HS-5 (cell line): ENCODE data around the gene IQCK.

Experiments
- DNase-seq: peaks from one replicate; pipeline ENCODE4 v3.0.0-alpha.2; 2012; ENCODE audit warnings: low read depth

IQCK gene

DNA sequence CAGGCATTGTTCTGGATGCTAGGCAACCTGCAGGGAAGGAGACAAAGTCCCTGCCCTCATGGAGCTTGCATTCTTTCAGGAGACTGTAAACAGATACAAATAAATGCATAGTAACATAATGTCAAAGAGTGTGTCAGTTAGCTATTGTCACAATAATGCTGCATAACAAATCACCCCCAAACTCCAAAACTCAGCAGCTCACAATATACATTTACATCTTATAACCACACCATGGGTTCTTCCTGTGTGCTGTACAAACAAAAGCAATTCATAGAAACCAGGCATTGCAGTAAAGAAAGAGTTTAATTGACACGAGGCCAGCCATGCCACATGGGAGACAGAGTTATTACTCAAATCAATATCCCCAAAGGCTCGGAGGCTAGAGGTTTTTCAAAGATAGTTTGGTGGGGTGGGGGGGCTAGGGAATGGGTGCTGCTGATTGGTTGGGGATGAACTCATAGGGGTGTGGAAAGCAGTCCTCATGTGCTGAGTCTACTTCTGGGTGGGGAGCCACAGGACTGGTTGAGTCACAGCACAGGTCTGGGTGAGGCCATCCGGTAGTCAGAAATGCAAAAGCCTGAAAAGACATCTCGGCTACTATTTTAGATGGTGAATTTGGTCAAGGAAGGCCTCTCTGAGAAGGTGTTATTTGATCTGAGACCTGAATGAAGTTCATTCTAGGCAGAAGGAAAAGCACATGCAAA, 87.5 kb downstream of the IQCK start:
- no peak for DNase-seq

DNA sequence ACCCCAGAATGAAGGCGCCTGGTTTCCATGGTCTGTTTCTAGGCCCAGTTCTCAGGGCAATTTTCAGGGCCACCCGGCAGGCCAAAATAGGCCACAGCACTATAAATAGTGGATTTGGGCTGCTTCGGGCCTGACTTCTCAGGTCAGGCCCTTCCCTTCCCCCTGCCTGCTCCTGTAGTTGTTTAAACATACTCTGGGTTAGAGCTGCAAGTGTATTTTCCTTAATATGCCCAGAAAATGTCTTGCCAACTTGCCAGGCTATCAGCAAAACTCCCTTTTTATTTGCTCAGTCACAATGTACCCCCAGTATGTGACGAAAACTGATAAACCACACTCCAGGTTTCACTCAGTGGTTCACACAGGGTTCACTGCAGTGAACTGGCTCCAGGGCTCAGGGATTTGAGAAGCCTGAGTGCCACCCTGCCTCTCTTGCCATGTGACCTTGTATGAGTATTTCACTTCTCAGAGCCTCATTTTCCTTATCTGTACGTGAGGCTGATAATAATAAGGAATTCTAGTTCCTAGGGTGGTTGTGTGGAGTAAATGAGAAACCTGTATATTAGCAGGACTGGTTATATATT, 90.1 kb downstream of the IQCK start:
- DNase-seq: no peak

DNA sequence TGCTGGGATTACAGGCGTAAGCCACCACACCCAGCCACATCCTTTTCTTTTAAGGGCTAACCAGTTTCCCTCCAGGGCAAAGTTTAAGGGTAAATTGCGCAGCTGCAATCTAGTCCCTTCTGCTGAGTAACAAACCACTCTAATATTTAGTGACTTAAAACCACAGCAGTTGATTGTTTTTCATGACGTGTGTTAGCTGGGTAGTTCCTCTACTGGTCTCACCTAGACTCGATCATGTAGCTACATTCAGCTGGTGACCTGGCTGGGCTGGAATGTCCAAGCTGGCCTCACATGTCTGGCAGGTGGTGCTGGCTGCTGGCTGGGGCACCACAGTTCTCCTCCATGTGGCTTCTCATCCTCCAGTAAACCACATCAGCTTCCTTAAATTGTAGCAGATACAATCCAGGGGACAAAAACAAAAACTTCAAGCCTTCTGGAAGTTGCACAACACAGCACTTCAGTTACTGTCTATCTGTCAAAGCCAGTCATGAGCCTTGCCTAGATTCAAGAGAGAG, 91.1 kb downstream of the IQCK start:
- DNase-seq: peak; percentile 18

DNA sequence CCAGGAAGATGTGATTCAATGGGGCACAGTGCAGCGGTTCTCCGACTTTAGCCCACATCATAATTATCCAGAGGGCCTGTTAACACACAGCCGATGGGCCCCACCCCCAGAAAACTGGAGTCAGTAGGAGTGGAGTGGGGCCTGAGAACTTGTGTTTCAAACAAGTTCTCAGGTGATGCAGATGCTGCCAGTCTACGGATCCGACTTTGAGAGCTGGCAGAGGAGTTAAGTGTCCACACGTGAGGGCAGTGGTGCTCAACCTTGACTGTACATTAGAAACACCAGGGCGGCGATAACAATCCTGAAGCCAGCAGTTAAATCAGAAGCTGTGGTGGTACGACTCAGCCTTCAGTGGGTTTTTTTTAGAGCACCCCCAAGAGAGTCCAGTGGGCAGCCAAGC, 91.6 kb downstream of the IQCK start:
- no peak for DNase-seq

DNA sequence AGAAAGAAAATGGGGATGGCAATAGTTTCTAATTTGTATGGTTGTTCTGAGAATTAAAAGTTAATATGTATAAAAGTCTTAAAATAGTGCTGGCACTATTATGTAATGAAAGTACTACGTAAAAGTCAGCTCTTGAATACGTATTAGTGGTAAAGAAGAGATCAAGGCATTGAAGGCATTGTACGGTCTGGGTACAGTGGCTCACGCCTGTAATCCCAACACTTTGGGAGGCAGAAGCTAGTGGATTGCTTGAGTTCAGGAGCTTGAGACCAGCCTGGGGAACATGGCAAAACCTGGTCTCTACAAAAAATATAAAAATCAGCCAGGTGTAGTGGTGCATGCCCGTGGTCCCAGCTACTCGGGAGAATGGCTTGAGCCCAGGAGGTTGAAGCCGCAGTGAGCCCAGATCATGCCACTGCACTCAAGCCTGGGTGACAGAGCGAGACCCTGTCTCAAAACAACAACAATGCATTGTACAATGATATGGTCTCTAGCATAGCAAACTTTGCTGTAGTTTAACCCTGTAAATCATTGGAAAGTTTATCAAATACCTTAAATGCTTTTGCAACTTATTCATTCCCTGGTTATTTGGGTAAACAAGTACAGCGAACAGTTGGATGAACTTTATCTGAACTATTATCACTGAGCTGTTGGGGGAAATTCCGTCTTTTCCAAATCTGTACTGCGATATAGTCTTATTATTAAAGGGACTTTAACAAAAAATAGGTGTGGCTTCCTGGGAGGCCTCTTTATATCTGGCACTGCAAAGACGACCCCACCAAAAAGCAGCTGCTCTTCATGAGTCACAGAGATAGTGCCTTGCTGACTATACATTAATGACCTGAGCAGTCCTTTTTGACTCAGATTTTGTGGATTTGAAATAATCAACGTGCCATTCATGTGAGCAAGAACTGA, 93.0 kb downstream of the IQCK start:
- peak; percentile 92 for DNase-seq

DNA sequence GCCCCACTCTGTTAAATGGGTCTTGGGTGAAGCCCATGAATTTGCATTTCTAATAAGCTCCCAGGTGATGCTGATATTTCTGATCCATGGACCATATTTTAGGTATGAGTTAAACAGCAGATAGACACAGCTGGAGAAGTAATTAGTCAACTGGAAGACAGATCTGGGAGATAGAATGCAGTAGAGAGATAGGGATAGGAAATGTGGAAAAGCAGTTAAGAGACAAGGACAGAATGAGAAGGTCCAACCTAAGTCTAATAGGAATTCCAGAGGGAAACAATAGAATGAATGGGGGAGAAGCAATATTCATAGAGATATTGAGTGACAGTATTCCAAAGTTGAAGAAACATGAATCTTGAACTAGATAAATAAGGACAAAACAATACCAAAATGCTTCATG, 94.9 kb downstream of the IQCK start:
- DNase-seq: no peak

DNA sequence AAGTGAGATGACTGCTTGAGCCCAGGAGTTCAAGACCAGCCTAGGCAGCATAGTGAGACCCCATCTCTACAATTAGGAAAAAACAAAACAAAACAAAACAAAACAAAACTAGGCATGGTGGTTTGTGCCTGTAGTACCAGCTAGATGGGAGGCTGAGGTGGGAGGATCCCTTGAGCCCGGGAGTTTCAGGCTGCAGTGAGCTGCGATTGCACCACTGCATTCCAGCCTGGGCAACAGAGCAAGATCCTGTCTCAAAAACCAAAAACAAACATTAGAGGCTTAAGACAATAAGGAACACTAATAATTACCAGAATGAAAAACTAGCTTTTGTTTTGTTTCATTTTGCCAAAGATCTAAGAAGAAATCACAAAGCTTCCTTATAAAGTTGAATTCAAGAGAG, 97.3 kb downstream of the IQCK start:
- DNase-seq: no peak

DNA sequence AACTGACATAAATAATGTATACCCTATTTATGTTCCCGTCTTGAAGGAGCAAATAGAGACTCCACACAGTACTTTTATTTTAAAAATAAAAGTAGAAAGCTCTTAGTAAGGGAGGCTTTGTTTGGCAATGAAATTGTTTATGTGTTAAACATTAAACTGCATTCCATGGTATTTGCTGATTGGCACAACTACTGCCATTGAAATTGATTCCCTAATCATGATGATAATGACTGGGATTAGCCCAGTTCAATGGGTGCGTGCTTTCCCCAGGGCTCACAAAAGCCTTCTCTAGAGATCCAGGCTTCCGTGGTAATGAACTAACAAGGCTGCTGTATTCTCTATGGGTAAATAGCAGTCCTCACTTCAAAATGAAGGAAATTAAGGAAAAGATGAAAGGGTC, 99.1 kb downstream of the IQCK start:
- no peak for DNase-seq

DNA sequence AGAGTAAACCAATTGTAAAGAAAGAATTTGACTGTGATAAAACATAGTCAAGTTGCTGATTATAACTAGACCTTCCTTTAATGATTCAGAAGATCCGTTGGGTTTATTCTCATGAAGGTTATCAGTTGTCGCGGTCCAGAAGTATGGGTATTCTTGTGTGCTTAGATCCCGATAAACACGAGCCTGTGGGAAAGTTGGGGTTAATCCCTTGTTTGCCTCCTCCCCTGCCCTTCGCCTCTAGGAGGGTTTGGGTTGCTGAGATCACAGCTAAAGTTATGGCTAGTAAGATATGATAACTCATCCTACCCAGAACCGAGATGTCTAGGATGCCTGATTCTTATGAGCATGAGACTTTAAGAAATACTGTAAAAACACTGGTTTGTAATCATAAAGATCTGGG, 99.8 kb downstream of the IQCK start:
- no peak for DNase-seq

DNA sequence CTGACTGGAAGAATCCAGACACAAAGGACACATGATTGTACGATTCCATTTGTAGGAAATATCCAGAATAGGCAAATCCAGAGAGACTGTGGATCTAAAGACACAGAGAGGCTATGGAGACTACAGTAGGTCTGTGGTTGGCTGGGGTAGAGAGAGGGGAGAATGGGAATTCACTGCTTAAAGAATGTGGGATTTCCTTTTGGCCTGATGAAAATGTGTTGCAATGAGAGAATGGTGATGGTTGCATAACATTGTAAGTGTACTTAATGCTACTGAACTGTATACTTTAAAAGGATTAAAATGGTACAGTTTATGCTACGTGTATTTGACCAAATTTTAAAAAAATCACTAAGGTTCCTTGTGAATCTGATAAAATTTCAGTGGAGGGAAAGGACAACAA, 104.5 kb downstream of the IQCK start:
- DNase-seq: no peak

DNA sequence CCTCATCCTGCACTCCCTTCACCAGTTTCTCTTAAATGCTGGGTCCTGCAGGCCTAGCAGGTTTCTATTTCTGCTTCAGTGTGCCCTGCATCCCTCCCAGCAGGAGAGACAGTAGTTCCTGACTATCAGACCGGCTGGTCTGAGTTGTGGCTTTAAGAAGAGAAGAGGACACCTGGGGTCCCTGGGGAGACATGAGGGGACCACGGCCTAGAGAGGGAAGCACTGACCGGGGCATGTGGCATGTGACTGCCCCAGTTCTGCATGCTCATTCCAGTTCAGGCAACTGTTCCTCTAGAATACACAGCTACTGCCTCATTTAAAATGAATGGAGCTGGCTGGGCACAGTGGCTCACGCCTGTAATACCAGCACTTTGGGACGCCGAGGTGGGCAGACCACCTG, 105.3 kb downstream of the IQCK start:
- no peak for DNase-seq

DNA sequence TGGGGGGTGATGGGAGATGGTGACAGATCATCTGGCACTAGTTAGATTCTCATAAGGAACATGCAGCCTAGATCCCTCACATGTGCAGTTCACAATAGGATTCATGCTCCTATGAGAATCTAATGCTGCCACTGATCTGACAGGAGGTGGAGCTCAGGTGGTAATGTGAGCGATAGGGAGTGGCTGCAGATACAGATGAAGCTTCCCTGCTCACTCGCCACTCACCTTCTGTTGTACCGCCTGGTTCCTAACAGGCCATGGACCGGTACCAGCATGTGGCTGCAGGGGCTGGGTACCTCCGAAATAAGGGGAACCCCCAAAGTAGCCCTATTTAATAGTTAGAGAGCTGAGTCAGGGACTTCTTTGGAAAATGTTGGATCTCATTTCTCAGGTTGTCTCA, 106.1 kb downstream of the IQCK start:
- DNase-seq: no peak

DNA sequence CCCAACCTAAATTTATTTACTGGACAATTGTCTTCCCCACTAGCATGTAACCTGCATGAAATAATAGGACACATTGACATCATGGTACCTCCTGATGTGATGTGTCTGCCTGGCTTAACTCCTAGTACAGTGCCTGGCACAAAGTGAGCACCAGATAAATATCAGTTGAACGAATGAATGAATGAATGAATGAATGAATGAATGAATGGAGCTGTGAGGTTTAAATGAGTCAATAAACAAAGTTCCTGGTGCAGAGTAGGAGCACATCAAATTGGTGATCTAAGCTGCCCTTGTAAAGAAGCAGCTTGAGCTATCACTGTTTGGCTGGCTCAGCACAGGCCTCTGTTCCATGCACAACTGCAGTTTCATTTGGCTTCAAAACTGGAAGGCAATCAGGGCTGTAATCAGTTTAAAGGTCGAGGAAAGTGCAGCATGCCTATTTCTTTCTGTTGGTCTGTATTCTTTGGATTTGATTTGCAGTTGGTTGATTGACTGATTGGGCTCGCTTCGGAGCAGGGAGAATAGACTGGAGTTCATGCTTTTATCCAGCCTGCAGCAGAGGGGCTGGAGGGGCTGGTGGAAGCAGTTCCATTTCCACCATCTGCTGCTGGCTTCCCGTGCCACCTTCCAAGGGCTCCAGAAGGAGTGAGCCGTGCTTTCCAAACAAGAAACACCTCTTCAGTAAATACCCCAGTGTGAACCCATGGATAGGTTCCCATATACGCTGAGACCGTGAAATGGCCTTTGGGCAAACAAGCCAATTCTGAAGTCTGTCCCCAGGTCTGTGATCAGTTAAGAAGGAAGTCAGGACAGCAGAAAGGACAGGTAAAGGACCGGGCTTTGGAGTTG, 112.0 kb downstream of the IQCK start:
- DNase-seq: no peak

DNA sequence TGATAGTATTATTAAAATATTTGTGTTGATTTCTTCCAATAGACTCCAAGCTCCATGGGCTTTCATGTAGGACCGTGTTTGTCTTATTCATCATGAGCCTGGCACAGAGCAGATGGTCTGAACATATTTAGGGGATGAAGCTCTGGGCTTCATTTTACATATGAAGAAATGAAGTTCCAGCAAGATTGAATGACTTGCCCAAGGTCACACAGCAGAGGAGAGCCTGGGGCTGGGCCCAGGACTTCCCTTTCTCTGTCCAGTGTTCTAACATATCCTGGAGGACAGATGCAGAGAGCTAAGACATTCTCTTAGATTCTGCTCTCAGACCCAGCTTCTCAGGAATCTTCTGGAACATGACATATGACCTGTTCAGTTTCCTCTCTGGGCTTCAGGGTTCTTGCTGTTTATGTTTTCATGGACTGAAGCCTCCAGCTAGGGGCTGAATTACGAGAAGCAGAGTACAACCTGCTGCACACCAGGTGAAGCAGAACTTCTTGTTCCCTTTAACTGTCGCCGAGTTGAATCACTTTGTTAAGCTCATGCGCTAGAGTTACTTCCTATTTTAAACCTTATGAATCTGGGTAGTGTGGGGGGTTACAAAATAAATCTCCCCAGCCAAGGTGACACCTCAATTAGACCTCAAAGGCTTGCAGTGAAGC, 113.0 kb downstream of the IQCK start:
- no peak for DNase-seq

DNA sequence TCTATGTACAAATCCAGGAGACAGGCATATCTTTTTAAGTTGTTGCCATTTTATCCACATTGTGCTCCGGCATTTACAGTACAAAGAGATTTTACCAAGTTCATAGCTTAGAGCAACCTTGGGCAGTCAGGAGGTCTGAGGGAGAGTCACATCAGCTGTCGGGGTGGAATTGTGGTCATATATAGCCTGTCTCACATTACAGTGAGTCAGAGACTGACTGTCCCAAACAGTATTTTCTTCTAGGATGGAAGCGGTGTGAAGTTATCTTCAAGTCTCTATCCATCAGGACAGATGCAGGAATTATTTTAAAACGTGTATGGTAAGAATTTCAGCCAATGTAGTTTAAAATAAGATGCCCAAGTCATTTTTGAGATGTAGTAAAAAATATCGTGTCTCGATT, 113.6 kb downstream of the IQCK start:
- peak; percentile 61 for DNase-seq

DNA sequence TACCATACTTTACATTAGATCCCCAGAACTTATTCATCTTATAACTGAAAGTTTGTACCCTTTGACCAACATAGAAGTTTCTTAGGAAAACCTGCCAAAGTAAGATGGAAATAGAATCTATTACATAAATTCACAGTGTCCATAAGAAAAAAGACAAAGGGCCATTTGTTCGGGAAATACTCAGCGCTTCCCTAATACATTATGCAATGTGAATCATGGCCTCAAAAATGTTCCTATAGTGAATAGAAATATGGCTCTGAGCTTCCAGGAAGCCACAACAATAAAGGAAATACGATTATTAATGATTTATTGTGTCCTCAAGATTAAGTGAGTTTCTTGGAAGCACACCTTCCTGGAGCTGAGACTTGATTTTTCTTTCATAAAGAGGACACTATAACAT, 115.1 kb downstream of the IQCK start:
- no peak for DNase-seq

DNA sequence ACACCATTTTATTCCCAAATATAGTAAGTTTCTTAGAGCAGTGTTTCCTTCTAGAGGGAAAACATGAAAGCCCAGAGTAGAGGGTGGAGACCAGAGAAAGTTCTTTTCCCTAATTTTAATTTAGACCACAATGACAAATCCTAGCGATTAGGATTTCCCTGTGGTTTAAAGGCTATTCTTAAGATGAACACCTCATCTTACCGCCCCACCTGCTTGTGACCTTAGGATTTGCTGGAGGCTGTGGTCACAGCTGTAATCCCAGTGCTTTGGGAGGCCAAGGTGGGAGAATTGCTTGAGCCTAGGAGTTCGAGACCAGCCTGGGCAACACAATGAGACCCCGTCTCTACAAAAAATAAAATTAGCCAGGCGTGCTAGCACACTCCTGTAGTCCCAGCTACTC, 115.5 kb downstream of the IQCK start:
- no peak for DNase-seq

DNA sequence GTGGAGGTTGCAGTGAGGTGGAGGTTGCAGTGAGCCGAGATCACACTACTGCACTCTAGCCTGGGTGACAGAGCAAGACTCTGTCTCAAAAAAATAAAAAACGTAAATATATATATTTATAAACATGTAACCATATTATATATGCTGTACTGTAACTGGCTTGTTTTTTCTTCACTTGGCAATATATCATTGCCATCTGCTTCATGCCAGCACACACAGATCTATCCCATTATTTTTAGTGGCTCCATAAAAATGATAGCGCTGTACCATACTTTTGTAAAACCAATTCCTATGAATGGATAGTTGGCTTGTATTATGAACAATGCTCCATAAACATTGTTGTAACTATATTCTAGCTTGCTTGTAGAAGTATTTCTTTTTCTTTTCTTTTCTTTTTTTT, 117.1 kb downstream of the IQCK start:
- DNase-seq: no peak

DNA sequence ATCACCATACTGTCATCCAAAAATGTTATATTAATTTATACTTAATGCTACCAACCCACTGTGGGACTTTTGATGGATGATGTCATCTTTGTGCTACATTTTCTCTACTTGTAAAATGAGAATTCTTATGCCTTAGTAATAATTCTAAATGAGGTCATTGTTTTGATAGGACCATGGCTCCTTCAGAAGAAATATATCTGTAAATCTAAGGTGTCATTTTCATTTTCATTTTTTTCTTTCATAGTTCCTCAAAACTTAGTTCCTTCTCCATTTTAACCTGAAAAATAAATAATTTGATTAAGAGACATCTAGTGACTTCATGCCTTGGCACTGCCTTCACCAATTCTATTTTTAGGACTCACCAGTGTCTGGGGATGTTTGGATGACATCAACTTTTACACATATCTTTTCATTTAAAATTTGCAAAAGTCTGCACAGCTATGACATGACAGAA, 117.9 kb downstream of the IQCK start:
- DNase-seq: no peak

DNA sequence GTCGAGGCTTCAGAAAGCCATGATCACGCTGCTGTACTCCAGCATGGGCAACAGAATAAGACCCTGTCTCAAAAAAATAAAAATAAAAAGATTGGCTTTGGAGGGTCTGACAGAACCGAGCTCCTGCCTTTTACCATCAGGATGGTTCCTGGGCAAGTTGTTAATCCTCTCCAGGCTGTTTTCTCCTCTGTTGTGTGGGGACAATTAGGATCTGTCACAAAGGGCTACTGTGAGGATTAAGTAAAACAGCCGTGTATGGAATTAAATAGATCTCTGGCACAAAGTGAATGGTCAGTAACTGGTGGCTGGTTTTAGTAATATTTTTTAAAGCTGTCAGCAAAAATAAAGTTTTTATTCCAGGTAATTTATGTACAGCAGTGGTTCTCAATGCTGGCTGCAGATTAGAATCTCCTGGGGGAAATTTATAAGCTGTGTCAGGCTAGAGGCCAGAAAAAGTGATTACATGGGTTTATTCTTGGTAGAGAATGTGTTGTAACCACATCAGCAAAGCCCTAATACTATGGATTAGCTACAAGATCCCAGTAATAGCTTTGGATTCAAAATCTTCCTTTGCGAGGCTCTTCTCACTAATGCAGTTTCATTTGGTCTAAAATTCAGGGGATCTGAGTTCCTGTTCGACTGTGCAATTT, 119.4 kb downstream of the IQCK start:
- no peak for DNase-seq
